GM12878 (cell line): ENCODE data around the gene PLBD1. TPM values are rescaled to one million over a fixed set of nuclear protein-coding genes. Genes with fewer than 3 reads are reported as not detected.

Experiments used
- ATAC-seq: fragments of 200-7000 bp; cut with Tn5 transposase; 3 replicates; pipeline ENCODE4 v1.9.1; 2020; ENCODE audit warnings: mild to moderate bottlenecking, moderate library complexity
- BruUV-seq: library from RNA; stranded (reverse); fragments of 400-500 nt; replicated peaks from 2 replicates; lab custom pipeline; 2021; lab: Mats Ljungman, UMichigan
- CTCF ChIA-PET: fragments of 300-600 bp; sonication (Branson Sonifier 250); formaldehyde crosslinking; extraction: SDS; loops from one replicate; lab custom pipeline; 2021; ENCODE audit warnings: inconsistent platforms; lab: Yijun Ruan, JAX
- POLR2A ChIA-PET: fragments of 350-600 bp; formaldehyde crosslinking; extraction: SDS; loops from one replicate; lab custom pipeline; 2021; ENCODE audit warnings: inconsistent platforms; lab: Charles Lee
- RAD21 ChIA-PET: fragments of 300-600 bp; sonication (Branson Sonifier 250); formaldehyde crosslinking; loops from one replicate; lab custom pipeline; 2023; ENCODE audit warnings: antibody characterized with exemption; ENCODE audit not compliant: unreplicated experiment; lab: Charles Lee
- SMC1A ChIA-PET: fragments of 300-600 bp; sonication (Branson Sonifier 250); formaldehyde crosslinking; loops from one replicate; lab custom pipeline; 2023; ENCODE audit not compliant: unreplicated experiment, uncharacterized antibody; lab: Charles Lee
- DNase-seq: peaks from one replicate; pipeline ENCODE4 v3.0.0-alpha.2; 2011; ENCODE audit warnings: low read depth, low spot score
- FAIRE-seq: peaks from 3 replicates; lab custom pipeline; 2011; peaks lifted over from hg19 to GRCh38; lab: Jason Lieb, UNC
- H2AFZ ChIP-seq: 2 replicates; pipeline ENCODE4 v1.6.0; 2011; ENCODE audit warnings: low read depth, low read length, control low read depth; ENCODE audit not compliant: control insufficient read depth
- H3K27ac ChIP-seq: 2 replicates; pipeline ENCODE4 v1.5.1; 2011; ENCODE audit warnings: control low read depth; ENCODE audit not compliant: control insufficient read depth, insufficient read depth
- H3K27me3 ChIP-seq, 2 experiments: replicated peaks in 1 of 2; 2 replicates each; pipeline versions ENCODE4 v1.6.0 to v1.6.1; 2011; ENCODE audit warnings: low read length in 1 of 2; ENCODE audit not compliant: control insufficient read depth in 2 of 2, insufficient read depth in 2 of 2
- H3K36me3 ChIP-seq, 2 experiments: 2 replicates each; pipeline ENCODE4 v1.5.1; 2011; ENCODE audit warnings: low read length in 1 of 2; ENCODE audit not compliant: control insufficient read depth in 2 of 2, insufficient read depth in 2 of 2
- H3K4me1 ChIP-seq: 2 replicates; pipeline ENCODE4 v1.6.1; 2011; ENCODE audit warnings: mild to moderate bottlenecking, low read length, moderate library complexity, mixed read lengths; ENCODE audit not compliant: control insufficient read depth, insufficient read depth
- H3K4me2 ChIP-seq: 2 replicates; pipeline ENCODE4 v1.6.0; 2011; ENCODE audit warnings: control low read depth; ENCODE audit not compliant: control insufficient read depth, insufficient read depth
- H3K4me3 ChIP-seq: fragments of 200-600 bp; sonication (generic); 2 replicates; pipeline ENCODE4 v1.5.1; 2016
- H3K79me2 ChIP-seq: 2 replicates; pipeline ENCODE4 v1.6.0; 2011; ENCODE audit warnings: low read length; ENCODE audit not compliant: control insufficient read depth, insufficient read depth
- H3K9ac ChIP-seq: 2 replicates; pipeline ENCODE4 v1.8.0; 2011; ENCODE audit warnings: low read length, control low read depth, mixed read lengths; ENCODE audit not compliant: control insufficient read depth, insufficient read depth
- H3K9me3 ChIP-seq: replicated peaks from 3 replicates; pipeline ENCODE4 v1.5.1; 2011; ENCODE audit warnings: mild to moderate bottlenecking, low read length; ENCODE audit not compliant: control insufficient read depth, insufficient read depth
- H4K20me1 ChIP-seq: 2 replicates; pipeline ENCODE4 v1.6.0; 2011; ENCODE audit not compliant: control insufficient read depth, insufficient read depth
- ASH2L ChIP-seq: fragments of 300-600, 200-600 bp; sonication (generic); IDR thresholded peaks from 2 replicates; pipeline ENCODE4 v1.6.1; 2017; ENCODE audit warnings: low read depth, mild to moderate bottlenecking, borderline replicate concordance
- BMI1 ChIP-seq: fragments of 450-650 bp; IDR thresholded peaks from 2 replicates; pipeline ENCODE4 v1.6.1; 2016; ENCODE audit warnings: mild to moderate bottlenecking, moderate library complexity, borderline replicate concordance
- CHD2 ChIP-seq: IDR thresholded peaks from 2 replicates; pipeline ENCODE4 v1.6.1; 2011; ENCODE audit warnings: low read depth, low read length, improper control_type of control experiment, borderline replicate concordance
- FOXK2 ChIP-seq: fragments of 450-650 bp; IDR thresholded peaks from 2 replicates; pipeline ENCODE4 v1.6.1; 2017; ENCODE audit warnings: mild to moderate bottlenecking, moderate library complexity
- NR2F1 ChIP-seq: fragments of 450-650 bp; conservative IDR thresholded peaks from 2 replicates; pipeline ENCODE4 v1.6.1; 2017; ENCODE audit warnings: mild to moderate bottlenecking
- TCF7 ChIP-seq: IDR thresholded peaks from 2 replicates; pipeline ENCODE4 v1.6.1; 2014; ENCODE audit warnings: antibody characterized with exemption, borderline replicate concordance
- ZNF384 ChIP-seq: IDR thresholded peaks from 2 replicates; pipeline ENCODE4 v1.6.1; 2012; ENCODE audit warnings: low read depth, mild to moderate bottlenecking, low read length, improper control_type of control experiment, borderline replicate concordance
- ZZZ3 ChIP-seq: IDR thresholded peaks from 2 replicates; pipeline ENCODE4 v1.6.1; 2011; ENCODE audit warnings: low read depth; ENCODE audit not compliant: control insufficient read depth, insufficient read length
- WGBS: methylation state at CpG from one replicate; pipeline ENCODE4 v1.1.6; 2016; ENCODE audit warnings: low lambda C conversion rate; ENCODE audit not compliant: insufficient replicate concordance, insufficient coverage; ENCODE audit errors: missing lambda C conversion rate; 5-methylcytosine and 5-hydroxymethylcytosine counted together
- in situ Hi-C: fragments of 300-500 bp; cut with MboI; formaldehyde crosslinking; loops from 9 replicates; pipeline ENCODE4 v1.14.3; 2018; ENCODE audit warnings: mixed read lengths
- intact Hi-C: fragments of 100-400 bp; cut with micrococcal nuclease; formaldehyde crosslinking; loops from one replicate; pipeline ENCODE4 v1.14.2; 2022; ENCODE audit not compliant: unreplicated experiment
- polyA plus RNA-seq, 11 experiments: library from polyadenylated mRNA; depleted of rRNA in 4 of 11; unstranded in 6 of 11; stranded (reverse) in 5 of 11; fragments of >200 nt; fragmentation: Nextera tagmentation in 4 of 11; fragmentation: Illumina TruSeq in 1 of 11; extraction: Ambion mirVana in 4 of 11; extraction: Trizol in 1 of 11; gene quantifications; 1 replicate in 1 of 11; 2 replicates in 10 of 11; pipeline versions ENCODE4 v1.2.1 to v1.2.3, GENCODE V29; 2011 to 2016; ENCODE audit warnings: inconsistent platforms in 2 of 11, missing spikeins in 2 of 11, low read depth in 1 of 11
- total RNA-seq, 4 experiments: library from RNA; depleted of rRNA in 3 of 4; stranded (reverse); fragments of >200 nt in 3 of 4; fragmentation: Illumina TruSeq in 1 of 4; extraction: Trizol in 1 of 4; gene quantifications; 2 replicates each; pipeline versions ENCODE4 v1.2.1 to v1.2.3, GENCODE V29; 2013 to 2021
- TF ChIP-seq, protein P1 (sequence below): IDR thresholded peaks from 2 replicates; pipeline ENCODE4 v1.6.1; 2012; ENCODE audit warnings: mild to moderate bottlenecking, low read depth, low read length

The PLBD1 gene
- total and polyA plus RNA-seq, 10 of the 15 experiments (the other 5 are each of a cell fraction or from before 2014, with no cell fraction given): 0.19 to 0.54 (median 0.27) TPM; not detected in 1

DNA sequence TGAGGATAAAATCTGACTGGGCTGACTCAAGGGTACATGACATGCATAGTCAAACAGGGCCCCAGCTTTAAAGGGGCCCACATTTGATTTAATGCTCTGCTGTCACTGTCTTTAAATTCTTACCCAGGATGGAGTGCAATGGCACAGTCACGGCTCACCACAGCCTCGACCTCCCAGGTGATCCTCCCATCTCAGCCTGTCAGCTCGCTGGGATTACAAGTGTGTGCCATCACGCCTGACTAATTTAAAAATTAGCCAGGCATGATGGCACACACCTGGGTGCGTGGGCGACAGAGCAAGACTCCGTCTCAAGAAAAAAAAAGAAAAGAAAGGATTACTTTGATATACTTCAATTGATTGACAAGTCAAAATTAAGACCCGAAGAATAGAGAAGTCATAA lies 9.2 kb upstream of the PLBD1 start:
- RAD21 ChIA-PET: interaction anchor here (1.0 kb wide), 1 partner anchor 115 kb away, joined by 3 read pairs; no protein-coding TSS in a partner anchor
- SMC1A ChIA-PET: interaction anchor here (0.8 to 1.5 kb wide), 4 partner anchors 36 to 393 kb away, joined by 3 to 6 read pairs (median 3); no protein-coding TSS in a partner anchor
- intact Hi-C loops (loop anchor here (5.0 kb wide), 1 partner anchor 35 kb away; no protein-coding TSS in a partner anchor), in situ Hi-C loops (no loop called here)
- Histone ChIP-seq H4K20me1 (no peaks in the 10 kb centered on the region), H3K27ac (no peak overlapping the region)
- 12% methylated on average over 8 of the region's 8 CpGs for WGBS
- CTCF ChIA-PET: interaction anchor here (0.8 kb wide), 1 partner anchor 15 kb away, joined by 3 read pairs; no protein-coding TSS in a partner anchor
- TF ChIP-seq, protein P1, sequence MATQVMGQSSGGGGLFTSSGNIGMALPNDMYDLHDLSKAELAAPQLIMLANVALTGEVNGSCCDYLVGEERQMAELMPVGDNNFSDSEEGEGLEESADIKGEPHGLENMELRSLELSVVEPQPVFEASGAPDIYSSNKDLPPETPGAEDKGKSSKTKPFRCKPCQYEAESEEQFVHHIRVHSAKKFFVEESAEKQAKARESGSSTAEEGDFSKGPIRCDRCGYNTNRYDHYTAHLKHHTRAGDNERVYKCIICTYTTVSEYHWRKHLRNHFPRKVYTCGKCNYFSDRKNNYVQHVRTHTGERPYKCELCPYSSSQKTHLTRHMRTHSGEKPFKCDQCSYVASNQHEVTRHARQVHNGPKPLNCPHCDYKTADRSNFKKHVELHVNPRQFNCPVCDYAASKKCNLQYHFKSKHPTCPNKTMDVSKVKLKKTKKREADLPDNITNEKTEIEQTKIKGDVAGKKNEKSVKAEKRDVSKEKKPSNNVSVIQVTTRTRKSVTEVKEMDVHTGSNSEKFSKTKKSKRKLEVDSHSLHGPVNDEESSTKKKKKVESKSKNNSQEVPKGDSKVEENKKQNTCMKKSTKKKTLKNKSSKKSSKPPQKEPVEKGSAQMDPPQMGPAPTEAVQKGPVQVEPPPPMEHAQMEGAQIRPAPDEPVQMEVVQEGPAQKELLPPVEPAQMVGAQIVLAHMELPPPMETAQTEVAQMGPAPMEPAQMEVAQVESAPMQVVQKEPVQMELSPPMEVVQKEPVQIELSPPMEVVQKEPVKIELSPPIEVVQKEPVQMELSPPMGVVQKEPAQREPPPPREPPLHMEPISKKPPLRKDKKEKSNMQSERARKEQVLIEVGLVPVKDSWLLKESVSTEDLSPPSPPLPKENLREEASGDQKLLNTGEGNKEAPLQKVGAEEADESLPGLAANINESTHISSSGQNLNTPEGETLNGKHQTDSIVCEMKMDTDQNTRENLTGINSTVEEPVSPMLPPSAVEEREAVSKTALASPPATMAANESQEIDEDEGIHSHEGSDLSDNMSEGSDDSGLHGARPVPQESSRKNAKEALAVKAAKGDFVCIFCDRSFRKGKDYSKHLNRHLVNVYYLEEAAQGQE: no peak
- TF ChIP-seq CHD2 (no peak), ZZZ3 (no peak), BMI1 (no peak), TCF7 (no peak), ASH2L (no peak), ZNF384 (no peak), NR2F1 (no peak), FOXK2 (no peak)
- TF ChIP-seq, all 136 proteins: peak for 0
- no peak overlapping the region for H2AFZ ChIP-seq
- no peak overlapping the region for H3K9ac ChIP-seq
- H3K4me1 ChIP-seq: peaks cover 2% of the 10 kb centered on the region; the same call in 1 of the 2 replicates
- POLR2A ChIA-PET: no interaction called here
- no peak overlapping the region for H3K4me2 ChIP-seq
- FAIRE-seq (no peak), DNase-seq (no peak), ATAC-seq (peak; percentile 19; the same call in 2 of the 3 replicates)
- H3K4me3 ChIP-seq: no peak overlapping the region
- no TSS peak for BruUV-seq
- no peaks in the 10 kb centered on the region for H3K36me3 ChIP-seq
- H3K9me3 ChIP-seq: no peaks in the 10 kb centered on the region
- no peaks in the 10 kb centered on the region for H3K27me3 ChIP-seq
- no peaks in the 10 kb centered on the region for H3K79me2 ChIP-seq
